Bronchial epithelial cell (primary cell): ENCODE results near the gene MAS1L. TPM values are rescaled to one million over a fixed set of nuclear protein-coding genes. Genes with fewer than 3 reads are reported as not detected.

ENCODE experiments used
- DNase-seq: peaks from one replicate; pipeline ENCODE4 v3.0.0-alpha.2; 2010; ENCODE audit warnings: low read depth
- FAIRE-seq: peaks from 2 replicates; lab custom pipeline; 2011; peaks lifted over from hg19 to GRCh38; lab: Jason Lieb, UNC
- H3K27me3 ChIP-seq: 2 replicates; pipeline ENCODE4 v1.5.1; 2011; ENCODE audit warnings: low read length; ENCODE audit not compliant: control insufficient read depth, insufficient read depth
- H3K36me3 ChIP-seq: 2 replicates; pipeline ENCODE4 v1.5.1; 2011; ENCODE audit warnings: low read length; ENCODE audit not compliant: control insufficient read depth, insufficient read depth
- H3K4me3 ChIP-seq: 2 replicates; pipeline ENCODE4 v1.5.1; 2011; ENCODE audit warnings: mild to moderate bottlenecking, low read depth, low read length, control low read depth
- total RNA-seq: library from RNA; depleted of rRNA; stranded (reverse); fragments of >200 nt; gene quantifications from 2 replicates; pipeline ENCODE4 v1.2.1, GENCODE V29; 2014
- TF ChIP-seq, protein P1 (sequence below): IDR thresholded peaks from 2 replicates; pipeline ENCODE4 v1.5.1; 2011; ENCODE audit warnings: mild to moderate bottlenecking, moderate library complexity, low read length, control low read depth, inconsistent platforms; ENCODE audit not compliant: insufficient read depth, severe bottlenecking

Gene MAS1L, protein sequence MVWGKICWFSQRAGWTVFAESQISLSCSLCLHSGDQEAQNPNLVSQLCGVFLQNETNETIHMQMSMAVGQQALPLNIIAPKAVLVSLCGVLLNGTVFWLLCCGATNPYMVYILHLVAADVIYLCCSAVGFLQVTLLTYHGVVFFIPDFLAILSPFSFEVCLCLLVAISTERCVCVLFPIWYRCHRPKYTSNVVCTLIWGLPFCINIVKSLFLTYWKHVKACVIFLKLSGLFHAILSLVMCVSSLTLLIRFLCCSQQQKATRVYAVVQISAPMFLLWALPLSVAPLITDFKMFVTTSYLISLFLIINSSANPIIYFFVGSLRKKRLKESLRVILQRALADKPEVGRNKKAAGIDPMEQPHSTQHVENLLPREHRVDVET
- total RNA-seq, result not detected in 2 replicates

DNA sequence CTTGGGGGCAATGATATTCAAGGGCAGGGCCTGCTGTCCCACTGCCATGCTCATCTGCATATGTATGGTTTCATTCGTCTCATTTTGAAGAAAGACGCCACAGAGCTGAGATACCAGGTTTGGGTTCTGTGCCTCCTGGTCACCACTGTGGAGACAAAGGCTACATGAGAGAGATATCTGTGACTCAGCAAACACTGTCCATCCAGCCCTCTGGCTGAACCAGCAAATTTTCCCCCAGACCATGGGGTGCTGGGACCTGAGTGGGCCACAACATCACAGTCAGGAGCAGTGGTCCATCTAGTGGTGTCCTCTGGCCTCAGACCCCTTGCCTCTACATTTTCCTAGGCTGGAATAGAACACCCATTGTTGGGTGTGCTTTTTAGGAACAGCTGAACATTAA is at the start of gene MAS1L:
Gene MAS1L, minus strand, starts transcription at position 297 of the 400 bp plus-strand sequence. Its CDS starts 54 bp downstream, at position 243.
- H3K27me3 ChIP-seq, result no peaks in the 10 kb centered on the region
- H3K4me3 ChIP-seq, result no peak within 1 kb of the TSS
- H3K36me3 ChIP-seq, result no peaks in the 10 kb centered on the region
- TF ChIP-seq, protein P1, sequence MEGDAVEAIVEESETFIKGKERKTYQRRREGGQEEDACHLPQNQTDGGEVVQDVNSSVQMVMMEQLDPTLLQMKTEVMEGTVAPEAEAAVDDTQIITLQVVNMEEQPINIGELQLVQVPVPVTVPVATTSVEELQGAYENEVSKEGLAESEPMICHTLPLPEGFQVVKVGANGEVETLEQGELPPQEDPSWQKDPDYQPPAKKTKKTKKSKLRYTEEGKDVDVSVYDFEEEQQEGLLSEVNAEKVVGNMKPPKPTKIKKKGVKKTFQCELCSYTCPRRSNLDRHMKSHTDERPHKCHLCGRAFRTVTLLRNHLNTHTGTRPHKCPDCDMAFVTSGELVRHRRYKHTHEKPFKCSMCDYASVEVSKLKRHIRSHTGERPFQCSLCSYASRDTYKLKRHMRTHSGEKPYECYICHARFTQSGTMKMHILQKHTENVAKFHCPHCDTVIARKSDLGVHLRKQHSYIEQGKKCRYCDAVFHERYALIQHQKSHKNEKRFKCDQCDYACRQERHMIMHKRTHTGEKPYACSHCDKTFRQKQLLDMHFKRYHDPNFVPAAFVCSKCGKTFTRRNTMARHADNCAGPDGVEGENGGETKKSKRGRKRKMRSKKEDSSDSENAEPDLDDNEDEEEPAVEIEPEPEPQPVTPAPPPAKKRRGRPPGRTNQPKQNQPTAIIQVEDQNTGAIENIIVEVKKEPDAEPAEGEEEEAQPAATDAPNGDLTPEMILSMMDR, result no peak
- FAIRE-seq, result no peak
- DNase-seq, result no peak

DNA sequence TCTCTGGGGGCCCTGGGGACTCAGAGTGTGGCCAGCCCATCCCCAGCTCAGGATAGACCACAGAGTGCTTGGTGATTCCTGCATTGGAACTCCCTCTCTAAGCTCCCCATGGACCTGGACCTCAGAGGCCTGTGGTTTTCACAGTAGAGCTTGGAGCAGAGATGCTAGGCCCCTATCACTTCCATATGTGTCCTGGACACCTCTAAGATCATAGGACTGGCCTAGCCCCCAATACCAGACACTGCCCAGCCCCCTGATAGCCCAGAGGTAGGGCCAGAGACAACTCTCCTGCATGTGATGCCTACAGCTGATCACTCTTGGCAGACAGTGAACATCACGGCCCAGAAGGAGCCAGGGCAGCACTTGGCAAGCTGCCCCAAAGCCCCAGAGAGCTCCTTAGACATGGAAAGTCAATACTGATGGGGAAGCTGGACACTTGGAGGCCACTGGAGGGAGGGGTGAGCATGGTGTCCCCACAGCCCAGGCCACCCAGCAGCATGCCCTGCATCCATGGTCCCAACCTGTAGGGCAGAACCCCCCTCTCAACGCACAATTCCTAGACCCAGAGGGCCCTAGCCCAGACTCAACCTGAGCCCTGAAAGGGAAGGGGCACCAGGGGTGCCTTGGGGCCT is 44.7 kb upstream of the MAS1L start:
- Histone ChIP-seq H3K4me3 (no peak overlapping the region), H3K36me3 (no peaks in the 10 kb centered on the region), H3K27me3 (no peaks in the 10 kb centered on the region)
- no peak for FAIRE-seq
- TF ChIP-seq, protein P1, result no peak
- no peak for DNase-seq

DNA sequence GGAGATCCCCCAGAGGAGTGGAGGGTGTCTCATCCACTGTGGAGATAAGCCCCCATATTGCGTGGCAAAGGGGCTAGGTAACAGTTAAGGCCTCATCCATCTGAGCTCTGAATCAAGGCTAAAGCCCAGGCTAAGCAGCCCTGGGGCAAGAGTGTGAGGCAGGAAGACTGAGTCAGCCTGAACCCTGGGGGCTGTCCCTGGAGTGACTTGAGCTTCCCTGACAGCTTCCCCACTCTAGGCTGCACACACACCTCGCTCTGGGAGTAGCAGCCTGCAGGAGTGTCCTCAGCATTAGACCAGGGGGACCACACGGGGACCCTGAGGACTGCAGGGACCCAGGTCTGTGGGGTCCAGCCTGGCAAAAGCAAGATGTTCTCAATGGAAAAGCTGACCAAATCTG is 43.9 kb upstream of the MAS1L start:
- H3K36me3 ChIP-seq, result no peaks in the 10 kb centered on the region
- no peak overlapping the region for H3K4me3 ChIP-seq
- FAIRE-seq (no peak), DNase-seq (peak; percentile 20)
- H3K27me3 ChIP-seq, result no peaks in the 10 kb centered on the region
- TF ChIP-seq, protein P1, result no peak

DNA sequence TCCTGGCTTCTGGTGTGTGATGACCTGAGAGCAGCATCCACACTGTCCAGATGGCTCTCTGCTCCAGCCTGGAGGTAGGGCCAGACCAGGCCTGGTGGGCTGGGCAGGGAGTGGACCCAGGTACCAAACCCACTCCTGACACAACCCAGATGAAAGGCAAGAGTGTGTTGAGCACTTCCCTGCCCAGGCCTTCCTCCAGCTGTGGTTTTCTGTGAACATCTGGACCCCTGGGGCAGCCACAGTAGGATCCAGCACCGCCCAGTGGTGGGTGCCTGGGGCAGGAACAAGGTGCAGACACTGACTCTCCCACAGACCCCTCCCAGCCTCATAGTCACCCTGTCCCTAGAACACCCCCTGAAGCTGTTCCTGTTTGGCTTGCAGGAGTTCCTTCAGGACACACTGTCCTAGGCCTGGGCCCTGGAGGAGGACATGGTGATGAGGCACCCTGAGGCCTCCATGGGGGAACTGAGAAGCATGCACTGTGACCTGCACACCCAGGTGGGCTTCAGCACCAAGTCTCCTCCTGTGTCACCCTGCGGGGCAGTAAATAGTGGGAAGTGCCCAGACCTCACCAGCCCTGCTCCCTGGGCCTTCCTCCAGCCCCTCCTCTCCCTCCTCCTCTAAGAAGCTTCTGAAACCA is 43.0 kb upstream of the MAS1L start:
- TF ChIP-seq, protein P1, result no peak
- no peaks in the 10 kb centered on the region for H3K36me3 ChIP-seq
- H3K4me3 ChIP-seq, result no peak overlapping the region
- FAIRE-seq (no peak), DNase-seq (no peak)
- no peaks in the 10 kb centered on the region for H3K27me3 ChIP-seq

DNA sequence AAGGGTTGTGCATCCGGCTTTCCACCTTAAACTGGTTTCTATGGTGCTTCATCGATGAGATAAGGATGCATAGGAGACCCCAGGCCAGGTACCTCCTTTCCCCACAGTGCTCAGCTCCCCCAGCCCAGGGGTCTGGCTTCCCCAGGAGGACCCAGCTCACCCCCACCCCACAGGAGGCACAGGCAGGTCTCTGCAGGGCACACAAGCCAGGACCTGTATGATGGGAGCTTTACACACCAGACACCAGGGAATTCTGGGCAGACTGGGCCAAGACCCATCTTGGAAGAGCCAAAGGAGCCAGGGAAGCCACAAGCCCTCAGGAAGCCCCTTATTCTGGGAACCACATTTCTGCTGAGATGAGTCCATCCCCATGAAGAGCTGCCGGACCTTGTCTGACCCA is 42.2 kb upstream of the MAS1L start:
- Histone ChIP-seq H3K36me3 (no peaks in the 10 kb centered on the region), H3K27me3 (no peaks in the 10 kb centered on the region), H3K4me3 (no peak overlapping the region)
- TF ChIP-seq, protein P1, result no peak
- DNase-seq (no peak), FAIRE-seq (no peak)
